HepG2 (cell line): Measurements from ENCODE around the gene WDR37. TPM values are rescaled to one million over a fixed set of nuclear protein-coding genes. Genes with fewer than 3 reads are reported as not detected.
A peak's percentile ranks its signal among the peaks of the same experiment; 100 is the strongest.

Experiments
- ARID4A ChIP-seq: sonication (generic); formaldehyde crosslinking; IDR thresholded peaks from 2 replicates; pipeline ENCODE4 v1.5.0; 2020; ENCODE audit warnings: mild to moderate bottlenecking, missing genetic modification reagents, borderline replicate concordance
- ATF2 ChIP-seq: sonication (generic); formaldehyde crosslinking; IDR thresholded peaks from 2 replicates; pipeline ENCODE4 v1.4.0; 2020; ENCODE audit warnings: missing genetic modification reagents
- CAMTA2 ChIP-seq: sonication (generic); formaldehyde crosslinking; IDR thresholded peaks from 2 replicates; pipeline ENCODE4 v1.4.0; 2020; ENCODE audit warnings: mild to moderate bottlenecking, missing genetic modification reagents, borderline replicate concordance
- DDIT3 ChIP-seq: sonication (generic); formaldehyde crosslinking; IDR thresholded peaks from 2 replicates; pipeline ENCODE4 v1.4.0; 2020; ENCODE audit warnings: mild to moderate bottlenecking, missing genetic modification reagents
- NR2F1 ChIP-seq, 2 experiments: fragments of 450-650 bp in 1 of 2; formaldehyde crosslinking in 1 of 2; IDR thresholded peaks; 2 replicates each; pipeline versions ENCODE4 v1.5.0 to v1.6.1; 2016 to 2020; ENCODE audit warnings: mild to moderate bottlenecking in 1 of 2, missing compliant biosample characterization in 1 of 2, missing genetic modification reagents in 1 of 2, moderate library complexity in 1 of 2
- PRDM15 ChIP-seq: sonication (generic); formaldehyde crosslinking; IDR thresholded peaks from 2 replicates; pipeline ENCODE4 v1.4.0; 2020; ENCODE audit warnings: missing genetic modification reagents
- RBAK ChIP-seq: sonication (generic); formaldehyde crosslinking; IDR thresholded peaks from 2 replicates; pipeline ENCODE4 v1.5.1; 2020; ENCODE audit warnings: mild to moderate bottlenecking, missing genetic modification reagents
- REPIN1 ChIP-seq: sonication (generic); formaldehyde crosslinking; IDR thresholded peaks from 2 replicates; pipeline ENCODE4 v1.8.0; 2022; ENCODE audit warnings: missing genetic modification reagents, low read depth, mild to moderate bottlenecking, borderline replicate concordance
- SAFB2 ChIP-seq: sonication (generic); formaldehyde crosslinking; IDR thresholded peaks from 2 replicates; pipeline ENCODE4 v1.5.1; 2020; ENCODE audit warnings: missing genetic modification reagents, low read depth, mild to moderate bottlenecking, borderline replicate concordance
- SYNCRIP ChIP-seq: fragments of 200-400 bp; formaldehyde crosslinking; IDR thresholded peaks from 2 replicates; pipeline ENCODE4 v1.6.1; 2018; ENCODE audit warnings: mild to moderate bottlenecking, low read depth, low read length; ENCODE audit not compliant: insufficient read depth
- THRA ChIP-seq: sonication (generic); formaldehyde crosslinking; IDR thresholded peaks from 2 replicates; pipeline ENCODE4 v1.4.0; 2020; ENCODE audit warnings: missing genetic modification reagents, borderline replicate concordance
- ZFP41 ChIP-seq: sonication (generic); formaldehyde crosslinking; IDR thresholded peaks from 2 replicates; pipeline ENCODE4 v1.4.0; 2020; ENCODE audit warnings: mild to moderate bottlenecking, missing genetic modification reagents, borderline replicate concordance
- ZKSCAN1 ChIP-seq: fragments of 150-350 bp; IDR thresholded peaks from 2 replicates; pipeline ENCODE4 v1.6.1; 2014; ENCODE audit warnings: low read length
- ZNF337 ChIP-seq: sonication (generic); formaldehyde crosslinking; IDR thresholded peaks from 2 replicates; pipeline ENCODE4 v1.5.1; 2020; ENCODE audit warnings: missing genetic modification reagents, low read depth, mild to moderate bottlenecking, borderline replicate concordance
- ZNF607 ChIP-seq: sonication (generic); formaldehyde crosslinking; IDR thresholded peaks from 2 replicates; pipeline ENCODE4 v1.5.1; 2020; ENCODE audit warnings: missing genetic modification reagents, mild to moderate bottlenecking, borderline replicate concordance
- ZNF670 ChIP-seq: sonication (generic); formaldehyde crosslinking; IDR thresholded peaks from 2 replicates; pipeline ENCODE4 v1.8.0; 2022; ENCODE audit warnings: mild to moderate bottlenecking, missing genetic modification reagents, borderline replicate concordance
- polyA plus RNA-seq, 8 experiments: library from polyadenylated mRNA; depleted of rRNA in 3 of 8; stranded (reverse) in 7 of 8; unstranded in 1 of 8; fragments of >200 nt; fragmentation: Illumina TruSeq in 4 of 8; extraction: Trizol in 4 of 8; gene quantifications; 2 replicates each; pipeline versions ENCODE4 v1.2.1 to v1.2.3, GENCODE V29; 2011 to 2016; ENCODE audit warnings: low read depth in 4 of 8, missing spikeins in 1 of 8, mixed read lengths in 1 of 8; ENCODE audit not compliant: insufficient read depth in 1 of 8
- total RNA-seq, 5 experiments: library from RNA; depleted of rRNA; stranded (reverse); fragments of >200 nt; fragmentation: Illumina TruSeq; extraction: Trizol; gene quantifications; 2 replicates each; pipeline ENCODE4 v1.2.3, GENCODE V29; 2016; ENCODE audit warnings: low read depth in 1 of 5

WDR37 gene
- total and polyA plus RNA-seq, 2 of the 13 experiments (the other 11 are each of a cell fraction or from before 2014, with no cell fraction given), result 5.9 to 7.5 TPM

GRCh38 chr10:1048732-1049424 is 7.3 kb upstream of the WDR37 start, which contains the start of gene IDI1 (continued):
- TF ChIP-seq ZFP41, result 0 out of 2 replicates have a peak, but pooled peaks have one; percentile 77
- no peak for TF ChIP-seq RBAK (CRISPR knock-in tag)
- TF ChIP-seq PRDM15, result no peak; the same call in 1 of the 2 replicates
- no peak; the same call in 1 of the 2 replicates for TF ChIP-seq ZNF670 (CRISPR knock-in tag)
- TF ChIP-seq SAFB2 (CRISPR knock-in tag), result peak; percentile 58
- TF ChIP-seq DDIT3 (CRISPR knock-in tag), result no peak
- no peak for TF ChIP-seq ZNF337 (CRISPR knock-in tag)
- peak in 1 of 2 experiments; percentile 56; a peak in 1 of 4 replicates for TF ChIP-seq NR2F1 (CRISPR knock-in tag; IDR thresholded peaks at IDR 0.05)
- no peak for TF ChIP-seq SYNCRIP
- peak; percentile 82 for TF ChIP-seq REPIN1 (CRISPR knock-in tag)
- no peak for TF ChIP-seq ZKSCAN1
- TF ChIP-seq ZNF607, result peak; percentile 85
- peak; percentile 29; the same call in 1 of the 2 replicates for TF ChIP-seq THRA (CRISPR knock-in tag)
- TF ChIP-seq CAMTA2, result peak; percentile 87; the same call in 1 of the 2 replicates
- 0 out of 2 replicates have a peak, but pooled peaks have one; percentile 25 for TF ChIP-seq ATF2 (CRISPR knock-in tag)
- TF ChIP-seq ARID4A (CRISPR knock-in tag), result peak; percentile 92
